Gastroesophageal sphincter (tissue), 4 donors: ENCODE results near the gene GTF3C2. TPM values are rescaled to one million over a fixed set of nuclear protein-coding genes. Genes with fewer than 3 reads are reported as not detected.
A peak's percentile ranks its signal among the peaks of the same experiment; 100 is the strongest.

ENCODE experiments used
- ATAC-seq: fragments of 150-250 bp; one replicate; pipeline ENCODE4 v1.9.1; 2016; ENCODE audit warnings: mild to moderate bottlenecking, moderate library complexity
- H3K27ac ChIP-seq, 4 donors: fragments of 200-600 bp; sonication (generic) in 3 of 4; 1 replicate in 3 of 4; 2 replicates in 1 of 4; pipeline ENCODE4 v1.5.1; 2016 to 2019
- H3K27me3 ChIP-seq: fragments of 200-600 bp; sonication (generic); one replicate; pipeline ENCODE4 v1.5.1; 2019
- H3K36me3 ChIP-seq, 2 donors: fragments of 200-600 bp; sonication (generic); one replicate each; pipeline ENCODE4 v1.5.1; 2019; ENCODE audit warnings: control low read depth in 1 of 2
- H3K4me1 ChIP-seq, 3 donors: fragments of 200-600 bp; sonication (generic); 1 replicate in 2 of 3; 2 replicates in 1 of 3; pipeline ENCODE4 v1.5.1; 2016 to 2019; ENCODE audit warnings: control low read depth in 2 of 3
- H3K4me3 ChIP-seq, 2 donors: fragments of 200-600 bp; sonication (generic); one replicate each; pipeline ENCODE4 v1.5.1; 2019; ENCODE audit warnings: mild to moderate bottlenecking in 1 of 2, moderate library complexity in 1 of 2
- H3K9me3 ChIP-seq, 3 donors: fragments of 200-600 bp; sonication (generic); one replicate each; pipeline ENCODE4 v1.5.1; 2017 to 2019; ENCODE audit warnings: control low read depth in 2 of 3
- CTCF ChIP-seq, 4 experiments: fragments of 200-600 bp in 2 of 4; fragments of 450-650 bp in 2 of 4; sonication (generic) in 1 of 4; IDR thresholded peaks; one replicate each; pipeline ENCODE4 v1.5.1; 2017 to 2019; ENCODE audit warnings: antibody characterized with exemption in 4 of 4, mild to moderate bottlenecking in 2 of 4, moderate library complexity in 2 of 4
- EP300 ChIP-seq: sonication (generic); formaldehyde crosslinking; IDR thresholded peaks from one replicate; pipeline ENCODE4 v1.6.1; 2017; ENCODE audit warnings: antibody characterized with exemption, mild to moderate bottlenecking
- POLR2A ChIP-seq, 2 donors: fragments of 450-650 bp; IDR thresholded peaks; one replicate each; pipeline ENCODE4 v1.6.1; 2017; ENCODE audit warnings: antibody characterized with exemption in 2 of 2, mild to moderate bottlenecking in 2 of 2, moderate library complexity in 1 of 2
- POLR2AphosphoS5 ChIP-seq: sonication (generic); formaldehyde crosslinking; IDR thresholded peaks from one replicate; pipeline ENCODE4 v1.6.1; 2017; ENCODE audit warnings: antibody characterized with exemption
- WGBS, 2 donors: methylation state at CpG; one replicate each; pipeline ENCODE4 v1.1.5; 2018; ENCODE audit warnings: low coverage in 1 of 2; 5-methylcytosine and 5-hydroxymethylcytosine counted together
- total RNA-seq, 4 donors: library from RNA; depleted of rRNA; stranded (reverse); fragments of >200 nt; gene quantifications; one replicate each; pipeline ENCODE4 v1.1.0, GENCODE V29; 2016

GTF3C2 gene
- total RNA-seq, 4 donors from 2014 or later = 26.2 to 68.5 (median 32.0) TPM

GRCh38 chr2:27313882-27314645, 42.5 kb downstream of the GTF3C2 start:
- TF ChIP-seq POLR2AphosphoS5 (no peak), CTCF (IDR thresholded peaks at IDR 0.05) (no peak), POLR2A (IDR thresholded peaks at IDR 0.05) (no peak), EP300 (no peak)
- ATAC-seq = no peak
- H3K4me1 ChIP-seq = no peaks in the 10 kb centered on the region
- H3K4me3 ChIP-seq = no peak overlapping the region
- H3K27ac ChIP-seq = no peak overlapping the region
- WGBS, 2 donors = 85 to 93% methylated on average over 3 to 7 of the region's 8 CpGs
- H3K9me3 ChIP-seq = no peaks in the 10 kb centered on the region
- H3K36me3 ChIP-seq = peaks cover 0 to 79% of the 10 kb centered on the region in 2 donors
- peaks cover 6% of the 10 kb centered on the region for H3K27me3 ChIP-seq

GRCh38 chr2:27312152-27312551, 44.4 kb downstream of the GTF3C2 start:
- Histone ChIP-seq H3K27ac (no peak overlapping the region), H3K27me3 (peaks cover 25% of the 10 kb centered on the region), H3K36me3 (peaks cover 0 to 80% of the 10 kb centered on the region in 2 donors), H3K4me1 (peaks cover 0 to 15% (median 8%) of the 10 kb centered on the region in 3 donors), H3K9me3 (no peaks in the 10 kb centered on the region), H3K4me3 (no peak overlapping the region)
- TF ChIP-seq EP300 (no peak), POLR2A (IDR thresholded peaks at IDR 0.05) (no peak), POLR2AphosphoS5 (no peak)
- WGBS, 2 donors = 83% methylated on average over 2 of the region's 3 CpGs; no CpG with 5 or more reads in 1 of the 2 donors
- no peak for ATAC-seq

GRCh38 chr2:27309651-27310050, 46.9 kb downstream of the GTF3C2 start:
- H3K9me3 ChIP-seq = no peaks in the 10 kb centered on the region
- peaks cover 50% of the 10 kb centered on the region for H3K27me3 ChIP-seq
- no peak overlapping the region for H3K4me3 ChIP-seq
- peaks cover 0 to 55% of the 10 kb centered on the region in 2 donors for H3K36me3 ChIP-seq
- H3K27ac ChIP-seq = no peak overlapping the region
- no peak for ATAC-seq
- 85 to 97% methylated on average over 5 to 6 of the region's 6 CpGs for WGBS, 2 donors
- TF ChIP-seq POLR2AphosphoS5 (no peak), EP300 (no peak), CTCF (IDR thresholded peaks at IDR 0.05) (no peak), POLR2A (IDR thresholded peaks at IDR 0.05) (no peak)
- peaks cover 0 to 26% (median 15%) of the 10 kb centered on the region in 3 donors for H3K4me1 ChIP-seq

- TF ChIP-seq CTCF (IDR thresholded peaks at IDR 0.05) (no peak), EP300 (no peak), POLR2A (IDR thresholded peaks at IDR 0.05) (no peak), POLR2AphosphoS5 (no peak)
- H3K4me3 ChIP-seq = no peak within 1 kb of the TSS
- no peaks in the 10 kb centered on the region for H3K9me3 ChIP-seq
- WGBS, 2 donors = 15 to 56% methylated on average over 3 to 10 of the region's 25 CpGs
- ATAC-seq = peak; percentile 17
- H3K27ac ChIP-seq = no peak within 1 kb of the TSS
- peaks cover 60% of the 10 kb centered on the region for H3K27me3 ChIP-seq
- peaks cover 0 to 55% of the 10 kb centered on the region in 2 donors for H3K36me3 ChIP-seq
- H3K4me1 ChIP-seq = peaks cover 0 to 26% (median 15%) of the 10 kb centered on the region in 3 donors
Measured at GRCh38 chr2:27308359-27308881, 48.1 kb downstream of the GTF3C2 start, which contains the start of gene UCN. UCN (minus strand) TSS chr2:27308445; CDS start chr2:27307895, 550 bp downstream.

- Histone ChIP-seq H3K27ac (no peak overlapping the region), H3K36me3 (peaks cover 0 to 49% of the 10 kb centered on the region in 2 donors), H3K4me1 (peaks cover 0 to 32% (median 15%) of the 10 kb centered on the region in 3 donors), H3K4me3 (no peak overlapping the region), H3K9me3 (no peaks in the 10 kb centered on the region), H3K27me3 (peaks cover 60% of the 10 kb centered on the region)
- TF ChIP-seq CTCF (IDR thresholded peaks at IDR 0.05) (no peak), POLR2A (IDR thresholded peaks at IDR 0.05) (no peak), EP300 (no peak), POLR2AphosphoS5 (no peak)
- ATAC-seq = peak; percentile 9
- no CpG with 5 or more reads among the region's 75 CpGs for WGBS, 2 donors
Measured at GRCh38 chr2:27307545-27308358, 48.8 kb downstream of the GTF3C2 start.
